RCC 7860 (cell line): Measurements from ENCODE around the gene TMC1.

Experiments used
- DNase-seq: peaks from one replicate; pipeline ENCODE4 v3.0.0-alpha.2; 2015; ENCODE audit warnings: low spot score
- FAIRE-seq: peaks from 2 replicates; lab custom pipeline; 2012; peaks lifted over from hg19 to GRCh38; lab: Jason Lieb, UNC

Gene TMC1

GRCh38 chr9:72598639-72599038 lies 77.2 kb downstream of the TMC1 start:
- no peak for DNase-seq
- FAIRE-seq: no peak

- FAIRE-seq (no peak), DNase-seq (no peak)
Measured at GRCh38 chr9:72599874-72600534, 78.6 kb downstream of the TMC1 start.

DNA sequence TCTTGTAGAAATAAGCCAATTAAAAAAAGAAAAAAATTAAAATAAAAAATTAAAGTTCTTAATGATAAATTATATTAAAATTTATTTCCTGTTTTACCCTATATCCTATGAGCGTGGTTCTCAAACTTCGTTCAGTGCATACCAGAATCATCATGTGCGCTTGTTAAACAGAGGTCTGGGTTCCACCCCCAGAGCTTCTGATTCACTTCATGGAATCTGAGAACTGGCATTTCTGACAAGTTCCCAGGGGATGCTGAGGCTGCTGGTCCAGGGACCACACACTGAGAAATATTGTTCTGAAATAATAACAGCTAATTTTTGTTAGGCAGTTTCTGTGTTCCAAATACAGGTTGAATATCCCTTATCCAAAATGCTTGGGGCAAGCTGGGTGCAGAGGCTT lies 79.3 kb downstream of the TMC1 start:
- no peak for DNase-seq

GRCh38 chr9:72601615-72602014 lies 80.2 kb downstream of the TMC1 start:
- no peak for DNase-seq
- FAIRE-seq: no peak

More for the DNA sequence above, 79.3 kb downstream of the TMC1 start:
- FAIRE-seq: peak; percentile 32

DNA sequence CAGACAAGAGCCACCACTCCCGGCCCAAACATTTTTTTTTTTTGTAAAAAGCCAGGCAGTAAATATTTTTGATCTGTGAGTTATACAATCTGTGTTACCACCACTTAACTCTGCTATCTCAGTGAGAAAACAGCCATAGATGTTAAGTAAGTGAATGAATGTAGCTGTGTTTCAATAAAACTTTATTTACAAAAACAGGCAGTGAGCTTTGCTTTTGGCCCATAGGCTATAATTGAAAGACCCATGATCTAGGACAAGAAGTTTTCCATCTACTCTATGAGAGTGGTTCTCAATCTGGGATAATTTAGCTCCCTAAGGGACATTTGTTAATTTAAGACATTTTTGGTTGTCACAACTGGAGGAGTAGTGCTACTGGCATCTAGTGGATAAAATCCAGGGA lies 91.0 kb downstream of the TMC1 start:
- no peak for FAIRE-seq
- no peak for DNase-seq

GRCh38 chr9:72614067-72614466 lies 92.7 kb downstream of the TMC1 start:
- no peak for FAIRE-seq
- no peak for DNase-seq

GRCh38 chr9:72615931-72616330 lies 94.5 kb downstream of the TMC1 start:
- FAIRE-seq (no peak), DNase-seq (peak; percentile 6)

- DNase-seq (no peak), FAIRE-seq (no peak)
Measured at GRCh38 chr9:72618811-72619210, 97.4 kb downstream of the TMC1 start.

- DNase-seq: no peak
- FAIRE-seq: no peak
Measured at GRCh38 chr9:72622186-72622585, 100.8 kb downstream of the TMC1 start.

DNA sequence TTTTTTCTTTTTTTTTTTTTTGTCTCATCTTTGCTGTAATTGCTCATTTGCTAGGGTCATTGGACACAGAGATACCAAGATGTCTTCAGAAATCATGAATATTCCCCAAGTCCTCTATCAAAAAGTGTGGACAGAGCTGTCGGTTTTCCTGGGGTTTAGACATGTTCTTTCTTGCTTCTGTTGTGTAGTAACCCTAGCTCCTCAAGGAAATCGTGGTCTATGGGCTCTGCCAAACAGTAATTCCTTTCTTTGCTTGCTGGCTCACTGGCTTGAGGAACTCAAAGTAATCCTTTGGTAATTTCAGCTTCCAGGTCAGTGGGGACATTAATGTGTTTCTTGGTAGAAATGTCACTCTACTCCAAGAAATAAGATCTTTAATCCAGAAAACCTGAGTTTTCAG lies 101.7 kb downstream of the TMC1 start:
- no peak for FAIRE-seq

DNA sequence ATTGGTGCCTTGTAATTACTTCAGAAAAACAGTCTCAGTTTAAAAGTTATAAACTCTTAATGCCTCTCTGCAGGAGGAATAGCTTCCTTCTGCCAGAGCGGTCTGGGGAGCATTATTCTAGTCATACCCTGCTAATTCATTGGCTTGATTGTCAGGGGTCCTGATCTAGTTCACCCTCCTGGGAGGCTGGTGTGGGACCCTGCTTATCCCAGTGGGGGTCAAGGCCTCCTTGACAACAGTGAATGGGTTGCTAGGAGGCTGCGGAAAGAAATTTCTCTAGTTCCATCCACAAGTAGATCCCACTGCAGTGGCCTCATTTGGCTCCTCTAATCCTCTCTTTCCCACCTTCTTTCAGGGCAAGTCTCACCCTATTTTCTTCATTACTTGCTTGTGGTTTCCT lies 105.7 kb downstream of the TMC1 start:
- no peak for FAIRE-seq

More for the DNA sequence above, 101.7 kb downstream of the TMC1 start:
- DNase-seq: no peak

GRCh38 chr9:72627956-72628540 lies 106.6 kb downstream of the TMC1 start:
- FAIRE-seq: no peak
- no peak for DNase-seq

More for the DNA sequence above, 105.7 kb downstream of the TMC1 start:
- no peak for DNase-seq

DNA sequence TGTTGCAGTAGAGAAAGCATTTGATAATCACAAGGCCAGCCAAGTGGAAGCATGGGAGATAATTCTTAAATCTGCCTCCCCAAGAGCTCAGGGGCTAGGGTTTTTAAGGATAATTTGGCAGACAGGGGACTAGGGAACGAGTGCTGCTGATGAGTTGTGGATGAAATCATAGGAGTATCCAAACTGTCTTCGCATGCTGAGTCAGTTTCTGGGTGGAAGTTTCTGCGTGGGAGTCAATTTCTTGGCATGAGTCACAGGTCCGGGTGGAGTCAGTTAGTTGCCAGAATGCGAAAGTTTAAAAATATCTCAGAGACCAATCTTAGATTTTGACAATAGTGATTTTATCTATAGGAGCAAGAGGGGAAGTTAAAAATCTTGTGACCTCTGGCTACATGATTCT lies 112.6 kb downstream of the TMC1 start:
- DNase-seq: peak; percentile 34
- FAIRE-seq: no peak

- DNase-seq: no peak
- FAIRE-seq: no peak
Measured at GRCh38 chr9:72635197-72635596, 113.8 kb downstream of the TMC1 start.

DNA sequence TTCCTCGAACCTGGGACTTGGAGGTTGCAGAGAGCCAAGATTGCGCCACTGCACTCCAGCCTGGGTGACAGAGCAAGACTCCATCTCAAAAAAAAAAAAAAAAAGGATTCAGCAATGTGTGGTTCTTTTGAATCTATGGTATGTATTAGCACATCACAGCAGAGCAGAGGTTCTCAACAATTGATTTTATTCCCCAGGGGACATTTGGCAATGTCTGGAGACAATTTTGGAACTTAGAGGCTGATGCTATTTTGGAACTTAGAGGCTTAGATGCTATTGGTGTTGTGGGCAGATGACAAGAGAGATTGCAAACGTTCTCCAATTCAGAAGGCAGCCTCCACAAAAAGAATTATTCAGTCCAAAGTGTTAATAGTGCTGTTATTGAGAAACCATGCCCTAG lies 115.2 kb downstream of the TMC1 start:
- DNase-seq: no peak
- no peak for FAIRE-seq

GRCh38 chr9:72643651-72644050 lies 122.2 kb downstream of the TMC1 start:
- no peak for DNase-seq
- no peak for FAIRE-seq

- DNase-seq (no peak), FAIRE-seq (no peak)
Measured at GRCh38 chr9:72646061-72646460, 124.7 kb downstream of the TMC1 start.

- FAIRE-seq (no peak), DNase-seq (no peak)
Measured at GRCh38 chr9:72648324-72649126, 127.1 kb downstream of the TMC1 start.

DNA sequence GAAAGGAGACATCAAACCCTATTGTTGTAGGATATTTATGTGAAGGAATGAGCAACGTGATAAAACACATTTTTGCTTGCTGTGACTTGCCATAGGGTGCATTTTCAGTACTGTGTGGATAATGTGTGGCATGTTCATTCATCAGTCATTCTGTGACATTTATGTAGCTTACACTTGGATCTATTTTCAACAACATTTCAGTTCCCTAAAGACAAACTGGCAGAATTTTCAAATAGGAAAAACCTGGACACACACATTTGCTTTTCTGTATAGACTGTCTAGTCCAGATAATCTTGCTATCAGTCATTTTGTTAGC lies 127.7 kb downstream of the TMC1 start:
- DNase-seq (no peak), FAIRE-seq (no peak)

DNA sequence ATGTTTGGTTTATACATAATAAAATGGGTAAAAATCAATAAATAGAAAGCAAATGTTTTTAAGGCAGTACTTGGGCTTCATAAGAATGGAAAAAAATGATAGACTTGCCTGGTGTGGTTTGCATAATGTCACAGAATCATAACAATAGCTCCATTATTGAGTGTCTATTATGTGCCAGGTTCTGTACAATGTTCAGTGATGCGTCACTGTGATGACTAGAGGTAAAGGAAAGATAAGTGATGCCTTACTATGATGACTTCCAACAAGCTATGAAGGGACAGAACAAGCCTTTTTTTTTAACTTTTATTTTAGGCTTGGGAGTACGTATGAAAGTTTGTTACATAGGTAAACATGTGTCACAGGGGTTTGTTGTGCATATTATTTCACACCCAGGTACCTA lies 128.8 kb downstream of the TMC1 start:
- FAIRE-seq (no peak), DNase-seq (no peak)

DNA sequence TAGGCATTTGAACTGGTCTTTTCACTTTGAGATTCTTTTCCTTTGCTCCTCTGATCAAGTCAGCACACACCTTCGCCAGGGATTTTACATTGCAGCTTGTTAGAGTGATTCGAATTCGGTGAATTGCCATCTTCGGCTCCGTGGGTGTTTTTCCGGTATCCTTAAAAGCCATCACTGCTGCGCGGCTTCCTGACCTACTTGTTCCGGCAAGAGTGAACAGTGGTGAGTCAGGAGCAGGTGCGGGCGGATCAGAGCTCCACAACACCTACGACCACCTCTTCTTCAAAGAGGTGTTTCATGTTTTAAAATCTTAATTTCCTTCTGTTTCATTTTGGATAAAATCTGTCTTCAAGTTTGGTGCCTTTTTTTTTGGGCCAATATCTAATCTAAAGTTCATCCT lies 134.6 kb downstream of the TMC1 start:
- no peak for DNase-seq

GRCh38 chr9:72657023-72657422 lies 135.6 kb downstream of the TMC1 start:
- no peak for FAIRE-seq
- DNase-seq: no peak

More for the DNA sequence above, 134.6 kb downstream of the TMC1 start:
- no peak for FAIRE-seq
